GM12878 (cell line): ENCODE results near the gene LPIN2. TPM values are rescaled to one million over a fixed set of nuclear protein-coding genes. Genes with fewer than 3 reads are reported as not detected.
A peak's percentile ranks its signal among the peaks of the same experiment; 100 is the strongest.

Experiments
- ASH2L ChIP-seq: fragments of 300-600, 200-600 bp; sonication (generic); IDR thresholded peaks from 2 replicates; pipeline ENCODE4 v1.6.1; 2017; ENCODE audit warnings: low read depth, mild to moderate bottlenecking, borderline replicate concordance
- ATF2 ChIP-seq: IDR thresholded peaks from 2 replicates; pipeline ENCODE4 v1.6.1; 2012; ENCODE audit warnings: low read length, inconsistent platforms
- BCL3 ChIP-seq: IDR thresholded peaks from 2 replicates; pipeline ENCODE4 v1.6.1; 2011; ENCODE audit warnings: borderline replicate concordance, low read depth, mild to moderate bottlenecking, moderate library complexity, low read length; ENCODE audit not compliant: insufficient read depth, poor library complexity, severe bottlenecking
- CUX1 ChIP-seq: IDR thresholded peaks from 2 replicates; pipeline ENCODE4 v1.6.1; 2012; ENCODE audit warnings: improper control_type of control experiment, low read depth, low read length; ENCODE audit not compliant: insufficient replicate concordance
- ESRRA ChIP-seq: IDR thresholded peaks from 2 replicates; pipeline ENCODE4 v1.6.1; 2012; ENCODE audit warnings: mild to moderate bottlenecking, low read length, improper control_type of control experiment
- FOXK2 ChIP-seq: fragments of 450-650 bp; IDR thresholded peaks from 2 replicates; pipeline ENCODE4 v1.6.1; 2017; ENCODE audit warnings: mild to moderate bottlenecking, moderate library complexity
- HDAC2 ChIP-seq: fragments of 200-600 bp; sonication (generic); IDR thresholded peaks from 2 replicates; pipeline ENCODE4 v1.6.1; 2017
- NR2C1 ChIP-seq: fragments of 450-650 bp; IDR thresholded peaks from 2 replicates; pipeline ENCODE4 v1.6.1; 2017; ENCODE audit warnings: antibody characterized with exemption, mild to moderate bottlenecking, moderate library complexity
- NR2C2 ChIP-seq: IDR thresholded peaks from 2 replicates; pipeline ENCODE4 v1.6.1; 2011; ENCODE audit warnings: borderline replicate concordance, low read depth; ENCODE audit not compliant: control insufficient read depth, insufficient read length
- PBX3 ChIP-seq: IDR thresholded peaks from 2 replicates; pipeline ENCODE4 v1.6.1; 2011; ENCODE audit warnings: mild to moderate bottlenecking, low read depth, low read length, moderate library complexity; ENCODE audit not compliant: insufficient replicate concordance
- POU2F2 ChIP-seq: IDR thresholded peaks from 3 replicates; pipeline ENCODE4 v1.6.1; 2011; ENCODE audit warnings: low read depth, mild to moderate bottlenecking, low read length, borderline replicate concordance
- SMARCA5 ChIP-seq: fragments of 450-650 bp; IDR thresholded peaks from 2 replicates; pipeline ENCODE4 v1.6.1; 2017; ENCODE audit warnings: mild to moderate bottlenecking
- STAT3 ChIP-seq: IDR thresholded peaks from 2 replicates; pipeline ENCODE4 v1.6.1; 2011; ENCODE audit warnings: low read depth, low read length, improper control_type of control experiment
- USF2 ChIP-seq: IDR thresholded peaks from 2 replicates; pipeline ENCODE4 v1.6.1; 2011; ENCODE audit warnings: low read depth, low read length, improper control_type of control experiment, borderline replicate concordance
- YY1 ChIP-seq: IDR thresholded peaks from 2 replicates; pipeline ENCODE4 v1.6.1; 2011; ENCODE audit warnings: low read depth, mild to moderate bottlenecking, low read length
- ZBED1 ChIP-seq: IDR thresholded peaks from 2 replicates; pipeline ENCODE4 v1.6.1; 2016; ENCODE audit warnings: borderline replicate concordance
- ZBTB11 ChIP-seq: fragments of 450-650 bp; formaldehyde crosslinking; IDR thresholded peaks from 2 replicates; pipeline ENCODE4 v1.5.0; 2022; ENCODE audit warnings: mild to moderate bottlenecking, missing genetic modification characterization
- polyA plus RNA-seq, 11 experiments: library from polyadenylated mRNA; depleted of rRNA in 4 of 11; unstranded in 6 of 11; stranded (reverse) in 5 of 11; fragments of >200 nt; fragmentation: Nextera tagmentation in 4 of 11; fragmentation: Illumina TruSeq in 1 of 11; extraction: Ambion mirVana in 4 of 11; extraction: Trizol in 1 of 11; gene quantifications; 1 replicate in 1 of 11; 2 replicates in 10 of 11; pipeline versions ENCODE4 v1.2.1 to v1.2.3, GENCODE V29; 2011 to 2016; ENCODE audit warnings: inconsistent platforms in 2 of 11, missing spikeins in 2 of 11, low read depth in 1 of 11
- total RNA-seq, 4 experiments: library from RNA; depleted of rRNA in 3 of 4; stranded (reverse); fragments of >200 nt in 3 of 4; fragmentation: Illumina TruSeq in 1 of 4; extraction: Trizol in 1 of 4; gene quantifications; 2 replicates each; pipeline versions ENCODE4 v1.2.1 to v1.2.3, GENCODE V29; 2013 to 2021

The LPIN2 gene
- total and polyA plus RNA-seq, 10 of the 15 experiments (the other 5 are each of a cell fraction or from before 2014, with no cell fraction given): 4.1 to 28.0 (median 15.9) TPM

GRCh38 chr18:2978208-2978607 is 34.7 kb downstream of the LPIN2 start (continued):
- TF ChIP-seq BCL3 (peak; percentile 61), ZBTB11 (CRISPR knock-in tag) (no peak), FOXK2 (no peak), CUX1 (no peak), USF2 (no peak), NR2C2 (no peak), POU2F2 (peak; percentile 45; the same call in 1 of the 3 replicates), HDAC2 (no peak), STAT3 (0 out of 2 replicates have a peak, but pooled peaks have one; percentile 62), ZBED1 (no peak), YY1 (no peak), SMARCA5 (no peak), ATF2 (peak; percentile 82), NR2C1 (no peak), ASH2L (no peak), PBX3 (no peak), ESRRA (no peak)
